ENCODE results near the gene EGFLAM.
A peak's percentile ranks its signal among the peaks of the same experiment; 100 is the strongest.

EGFLAM gene

DNA sequence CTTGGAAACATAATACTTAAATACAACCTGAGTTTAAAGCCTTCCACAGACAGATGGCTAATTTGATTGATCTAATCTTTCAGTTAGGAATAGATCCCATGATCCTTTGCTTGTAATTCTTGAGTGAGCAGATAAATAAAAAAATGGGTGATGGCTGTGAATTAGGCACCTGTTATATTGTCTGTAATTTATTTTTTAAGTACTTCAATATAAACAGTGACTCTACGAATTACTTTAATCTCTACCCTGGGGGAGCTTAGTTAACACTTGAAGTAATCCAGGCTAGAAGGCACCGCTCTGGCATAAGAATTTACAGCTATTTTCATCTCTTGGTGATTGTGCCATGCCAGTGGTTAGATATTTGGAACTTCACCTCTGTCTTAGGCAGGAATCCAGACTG is 9.0 kb downstream of the EGFLAM start:
- no peak for DNase-seq

DNA sequence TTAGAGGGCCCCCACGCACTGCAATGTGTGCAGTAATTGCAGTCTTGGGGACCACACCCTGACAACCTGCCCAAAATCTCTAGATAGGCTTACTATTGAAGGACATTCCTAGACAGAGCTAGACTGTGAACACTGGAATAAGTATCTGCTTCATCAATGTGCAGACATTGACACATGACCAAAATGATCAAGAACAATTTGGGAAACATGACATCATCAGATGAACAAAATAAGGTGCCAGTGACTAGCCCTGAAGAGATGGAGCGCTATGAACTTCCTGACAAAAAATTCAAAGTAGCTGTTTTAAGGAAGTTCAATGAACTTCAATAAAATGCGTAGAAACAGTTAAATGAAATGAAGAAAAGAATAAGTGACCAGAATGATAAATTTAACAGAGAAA is 15.3 kb downstream of the EGFLAM start:
- no peak for DNase-seq

DNA sequence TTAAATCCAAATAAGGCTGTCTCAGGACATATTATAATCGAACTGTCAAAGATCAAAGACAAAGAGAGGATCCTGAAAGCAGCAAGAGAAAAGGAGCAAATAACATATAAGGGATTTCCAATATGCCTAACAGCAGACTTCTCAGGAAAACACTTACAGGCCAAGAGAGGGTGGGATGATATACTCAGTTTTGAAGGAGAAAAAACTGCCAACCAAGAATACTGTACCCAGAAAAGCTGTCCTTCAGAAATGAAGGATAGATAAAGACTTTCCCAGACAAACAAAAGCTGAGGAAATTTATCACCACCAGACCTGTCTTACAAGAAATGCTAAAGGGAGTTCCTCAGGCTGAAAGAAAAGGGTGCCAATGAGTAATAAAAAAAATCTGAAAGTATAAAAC is 16.0 kb downstream of the EGFLAM start:
- no peak for DNase-seq

DNA sequence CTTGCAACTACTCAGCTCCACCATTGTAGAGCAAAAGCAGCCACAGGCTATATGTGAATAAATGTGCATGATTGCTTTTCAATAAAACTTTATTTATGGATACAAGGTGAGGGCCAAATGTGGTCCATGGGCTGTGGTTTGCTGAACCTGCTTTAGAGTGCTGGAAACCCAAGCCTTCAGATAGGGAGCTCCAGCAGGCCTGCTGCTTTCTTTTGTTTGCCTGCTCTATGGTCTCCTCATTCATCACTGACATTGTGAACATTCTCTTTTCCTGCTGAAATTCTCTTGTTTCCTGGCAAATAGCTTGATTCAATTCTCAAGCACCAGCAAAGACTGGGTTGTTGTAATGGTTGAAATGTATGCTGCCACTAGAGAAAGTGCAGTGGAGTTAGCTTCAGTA is 26.0 kb downstream of the EGFLAM start:
- DNase-seq: no peak

DNA sequence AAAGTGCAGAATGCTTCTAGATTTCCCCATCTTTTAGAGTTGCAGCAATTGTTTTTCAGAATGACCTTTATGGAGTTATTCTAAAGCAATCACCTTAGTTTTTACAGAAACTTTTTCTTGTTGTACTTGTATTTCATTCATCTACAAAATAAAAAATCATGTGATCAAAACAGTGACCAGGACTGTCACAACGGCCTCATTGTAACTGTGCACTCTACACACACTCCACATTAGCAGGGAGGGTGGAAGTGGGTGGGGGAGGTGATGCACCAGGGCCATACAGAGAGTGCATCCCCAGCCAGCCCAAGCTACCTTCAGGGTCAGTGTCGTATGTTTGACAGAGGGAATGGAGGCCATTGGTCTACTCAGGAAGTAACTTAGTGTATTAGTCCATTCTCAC is 26.9 kb downstream of the EGFLAM start:
- peak in 1 of 14 donors; percentile 8 for DNase-seq

DNA sequence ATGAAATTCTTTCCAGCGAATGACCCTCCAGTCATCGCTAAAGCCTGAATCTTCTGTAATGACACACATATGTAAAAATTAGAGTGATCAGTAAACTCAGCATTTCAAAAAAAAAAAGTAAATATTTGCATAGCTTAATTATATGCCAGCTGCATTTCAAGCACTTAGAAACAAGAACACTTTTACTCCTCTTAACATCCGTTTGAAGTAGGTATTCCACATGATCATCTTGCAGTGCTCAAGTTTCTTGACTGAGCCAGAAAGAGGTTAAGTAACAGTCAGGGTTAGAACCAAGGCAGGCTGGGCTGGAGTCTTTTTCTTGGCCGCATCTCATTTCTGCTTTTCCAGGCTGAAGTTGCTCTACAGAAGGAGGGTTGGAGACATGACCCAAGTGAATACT is 27.6 kb downstream of the EGFLAM start:
- no peak for DNase-seq

DNA sequence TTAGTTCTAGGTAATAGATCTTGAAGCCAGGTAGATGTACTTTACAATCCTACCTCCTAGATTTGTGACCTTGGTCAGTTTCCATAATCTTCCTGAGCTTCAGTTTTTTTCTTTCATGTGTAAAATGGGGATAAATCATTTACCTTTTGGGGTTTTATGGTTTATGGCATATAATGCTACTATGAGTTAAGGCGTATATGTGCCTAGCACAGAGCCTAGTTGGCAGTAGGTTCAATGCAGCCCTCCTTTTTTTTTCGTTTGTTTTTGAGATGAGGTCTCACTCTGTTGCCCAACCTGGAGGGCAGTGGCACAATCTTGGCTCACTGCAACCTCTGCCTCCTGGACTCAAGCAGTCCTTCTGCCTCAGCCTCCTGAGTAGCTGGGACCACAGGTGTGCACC is 28.8 kb downstream of the EGFLAM start:
- DNase-seq: no peak

DNA sequence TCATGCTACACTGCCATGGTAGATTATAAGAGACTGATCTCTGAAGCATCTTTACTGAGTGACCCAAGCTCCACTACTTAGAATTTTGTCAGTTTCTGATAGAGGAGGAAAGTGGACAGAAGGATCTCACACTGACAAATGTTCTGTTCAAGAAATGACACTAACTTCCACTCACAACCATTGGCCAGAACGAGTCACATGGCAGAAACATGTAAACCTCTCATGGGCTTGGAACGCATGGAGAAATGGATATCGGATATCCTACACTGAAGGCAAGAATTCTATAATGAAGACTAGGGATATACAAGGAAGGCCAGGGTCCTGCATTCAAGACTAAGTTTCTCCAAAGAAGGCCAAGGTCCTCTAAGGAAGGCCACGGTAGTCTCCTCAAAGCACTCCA is 31.1 kb downstream of the EGFLAM start:
- no peak for DNase-seq

DNA sequence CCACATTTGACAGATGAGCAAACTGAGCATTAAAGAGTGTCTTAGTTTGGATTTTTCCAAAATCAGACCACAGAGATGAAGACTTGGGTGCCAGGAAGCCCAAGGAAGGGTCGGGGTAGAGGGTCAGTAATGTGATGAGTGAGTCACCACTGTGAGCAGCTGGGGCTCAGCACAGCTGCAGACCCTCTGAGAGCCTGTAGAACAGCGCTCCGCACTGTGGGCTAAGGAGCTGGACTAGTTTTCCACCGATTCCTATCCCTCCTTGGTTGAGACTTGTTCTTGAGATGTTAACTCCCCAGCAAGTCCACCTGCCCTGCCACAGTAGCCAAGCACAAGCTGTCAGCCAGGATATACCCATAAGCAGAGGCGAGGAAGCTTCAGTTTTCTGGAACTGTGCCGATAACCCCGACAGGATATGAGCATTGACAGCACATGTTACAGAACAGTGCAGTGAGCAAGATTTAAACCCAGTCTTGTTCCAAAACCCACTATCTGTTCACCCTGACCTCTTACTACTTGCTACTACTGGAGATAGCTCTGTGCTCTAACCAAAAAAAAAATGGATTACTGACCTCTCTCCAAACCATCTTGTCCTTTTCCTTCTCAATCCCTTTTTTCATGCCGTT is 31.8 kb downstream of the EGFLAM start:
- DNase-seq: no peak

DNA sequence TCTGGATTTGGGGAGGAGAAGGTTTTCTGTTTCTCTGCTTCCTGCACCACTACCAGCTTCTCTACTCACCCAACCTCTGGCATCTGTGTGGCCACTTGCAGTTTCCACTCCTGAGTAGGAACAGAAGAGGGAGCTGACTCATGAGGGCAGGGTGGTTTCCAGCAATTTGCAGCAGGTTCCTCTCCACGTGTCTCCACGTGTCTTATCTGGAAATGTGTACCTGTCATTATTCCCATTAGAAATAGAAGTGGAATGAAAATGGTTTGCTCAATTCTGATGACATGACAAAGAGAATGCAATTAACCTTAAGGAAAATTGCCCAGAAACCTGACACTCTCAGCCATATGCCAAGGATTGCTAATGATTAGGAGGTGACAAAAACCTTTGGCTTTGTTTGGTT is 33.0 kb downstream of the EGFLAM start:
- no peak for DNase-seq

DNA sequence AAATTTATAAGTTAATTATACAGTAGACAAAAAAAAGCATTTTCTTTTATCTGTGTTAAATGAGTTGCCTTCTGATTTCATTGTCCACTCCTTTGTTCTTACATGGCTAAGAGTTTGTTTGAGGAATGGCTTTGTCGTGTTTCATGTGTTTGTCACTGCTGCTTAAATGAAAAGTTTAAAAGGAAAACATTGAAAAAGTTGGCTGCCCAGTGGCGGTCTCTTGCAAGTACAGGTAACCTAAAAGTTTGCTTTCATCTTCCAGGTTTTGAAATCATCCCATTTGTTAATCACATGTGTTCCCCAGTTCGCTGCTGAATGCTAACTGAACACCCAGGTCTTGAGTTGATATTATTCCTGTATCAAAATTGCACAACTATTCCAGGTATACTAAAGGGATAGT is 33.9 kb downstream of the EGFLAM start:
- DNase-seq: no peak

DNA sequence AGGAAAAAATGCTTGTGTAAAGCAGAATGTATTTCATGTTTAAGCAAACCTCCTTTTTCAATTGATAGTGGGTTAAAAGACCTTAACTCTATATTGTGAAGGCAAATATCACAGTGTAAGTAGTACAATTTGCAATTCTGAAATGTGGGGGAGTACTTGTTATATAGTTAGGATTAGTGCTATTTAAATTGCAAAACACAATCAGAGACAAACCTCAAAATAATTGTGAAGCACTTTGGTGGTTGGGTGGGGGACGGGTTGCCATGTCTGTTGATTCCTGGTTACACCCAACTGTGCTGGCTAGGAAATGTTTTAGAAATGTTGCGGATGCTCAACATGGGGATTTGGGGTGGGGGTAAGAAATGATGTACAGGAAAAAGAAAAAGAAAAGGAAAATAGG is 37.4 kb downstream of the EGFLAM start:
- DNase-seq: no peak

DNA sequence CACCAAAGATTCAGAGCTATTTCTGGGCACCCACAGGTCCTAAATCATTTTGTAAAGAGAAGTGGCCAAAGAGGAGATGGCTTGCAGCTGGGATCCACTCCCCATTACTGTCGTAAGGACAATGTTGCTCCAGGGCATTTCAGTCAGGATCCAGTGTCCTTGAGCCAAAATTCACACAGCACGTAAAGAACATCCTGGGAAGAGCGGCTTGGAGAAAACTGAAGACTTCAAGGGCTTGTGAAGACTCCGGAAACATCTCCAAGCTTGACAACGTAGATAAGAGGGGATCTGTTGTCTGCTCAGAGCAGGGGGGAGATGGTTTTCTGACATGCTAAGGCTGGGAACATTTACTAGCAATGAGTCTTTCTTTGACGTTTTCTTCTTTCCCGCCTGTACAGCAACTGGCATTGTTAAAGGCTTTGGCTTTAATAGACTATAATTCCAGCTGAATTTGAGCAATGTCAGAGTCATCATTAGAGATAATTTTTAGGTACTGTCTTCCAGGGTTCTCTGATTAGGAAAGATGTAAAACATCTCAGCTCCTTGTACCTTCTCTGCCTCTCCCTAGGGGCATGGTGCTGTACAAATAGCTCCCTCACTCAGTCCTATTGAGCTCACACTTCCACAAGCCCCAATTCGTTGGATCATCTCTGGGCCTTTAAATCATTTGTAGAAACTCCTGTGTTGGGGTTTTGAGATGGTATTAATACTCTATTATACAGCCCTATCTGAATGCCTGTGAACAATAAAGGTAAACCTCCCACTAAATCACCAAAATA is 39.7 kb downstream of the EGFLAM start:
- no peak for DNase-seq

DNA sequence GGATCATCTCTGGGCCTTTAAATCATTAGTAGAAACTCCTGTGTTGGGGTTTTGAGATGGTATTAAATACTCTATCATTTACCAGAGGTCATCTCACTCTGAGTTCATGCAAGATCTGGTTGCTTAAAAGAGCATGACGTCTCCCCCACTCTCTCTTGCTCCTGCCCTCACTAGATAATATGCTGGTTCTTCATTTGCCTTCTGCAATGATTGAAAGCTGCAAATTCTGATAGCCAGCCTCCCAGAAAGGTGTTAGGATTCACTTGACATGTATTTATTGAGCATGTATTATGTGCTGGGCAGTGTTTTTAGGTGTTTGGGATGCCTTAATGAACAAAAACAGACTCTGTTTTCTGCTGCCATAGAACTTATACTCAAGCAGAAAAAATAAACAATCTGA is 41.2 kb downstream of the EGFLAM start:
- no peak for DNase-seq

DNA sequence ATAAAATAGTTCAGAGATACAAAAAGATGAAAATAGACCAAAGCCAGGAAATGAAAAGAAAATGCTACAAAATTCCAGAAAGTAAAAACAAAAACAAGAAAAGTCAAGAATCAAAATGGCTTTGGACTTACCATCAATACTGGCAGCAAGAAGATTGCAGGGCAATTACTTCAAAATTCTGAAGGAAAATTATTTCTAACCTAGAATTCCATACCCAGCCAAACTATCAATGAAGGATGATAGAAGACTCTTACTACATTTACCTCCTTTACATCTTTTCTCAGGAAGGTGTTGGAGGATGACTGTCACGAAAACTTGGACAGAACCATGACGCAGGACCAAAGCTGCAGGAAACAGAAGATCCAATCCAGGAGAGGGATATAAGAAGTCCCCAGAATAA is 46.8 kb downstream of the EGFLAM start:
- DNase-seq: no peak

DNA sequence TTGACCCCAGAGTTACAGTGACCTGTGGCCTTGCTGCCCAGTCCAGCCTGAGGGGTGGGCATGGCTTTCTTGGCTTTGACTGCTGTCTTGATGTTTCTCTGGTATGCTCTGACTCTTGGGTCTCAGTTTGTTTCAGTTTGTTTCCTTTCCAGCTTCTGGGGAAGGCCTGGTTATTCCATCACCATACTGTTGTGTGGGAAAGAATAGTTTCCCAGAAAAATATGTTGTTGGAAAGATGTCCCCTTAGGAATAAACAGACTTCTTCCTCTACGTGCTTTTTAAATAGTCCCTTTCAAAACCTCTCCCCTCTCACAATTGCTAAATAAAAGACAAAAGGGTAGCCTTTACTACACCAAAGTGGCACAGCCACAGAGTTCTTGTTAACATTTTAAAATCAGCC is 49.5 kb downstream of the EGFLAM start:
- DNase-seq: no peak

DNA sequence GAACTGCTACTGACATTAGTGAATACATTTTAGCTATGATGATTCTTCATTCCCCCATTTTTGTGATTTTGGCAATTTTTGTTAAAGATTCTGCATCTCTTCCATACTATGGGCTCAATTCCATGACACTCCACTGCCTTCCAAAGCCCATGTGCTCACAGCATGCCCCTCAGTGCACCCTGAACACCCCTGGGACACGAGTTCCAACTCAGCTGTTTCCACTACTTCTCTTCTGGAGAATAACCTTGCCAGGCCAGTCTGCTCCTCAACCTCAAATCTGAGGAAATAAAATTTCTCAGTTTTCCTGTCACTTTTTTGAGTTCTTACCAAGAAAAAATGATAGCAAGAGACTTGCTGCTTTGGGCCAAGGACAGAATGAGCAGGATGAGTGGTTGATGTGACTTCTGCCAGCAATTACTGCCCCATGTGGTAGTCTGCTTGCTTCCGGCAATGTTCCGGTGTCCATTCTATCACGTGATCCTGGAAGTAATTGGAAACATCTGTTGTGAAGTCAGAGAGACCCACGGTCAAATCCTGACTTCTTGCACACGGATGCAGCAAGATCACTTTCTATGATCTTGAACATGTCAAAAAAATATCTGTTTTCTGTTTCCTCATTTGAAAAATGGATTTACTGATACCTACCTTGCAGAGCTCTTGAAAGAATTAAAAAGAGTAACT is 58.3 kb downstream of the EGFLAM start:
- no peak for DNase-seq

DNA sequence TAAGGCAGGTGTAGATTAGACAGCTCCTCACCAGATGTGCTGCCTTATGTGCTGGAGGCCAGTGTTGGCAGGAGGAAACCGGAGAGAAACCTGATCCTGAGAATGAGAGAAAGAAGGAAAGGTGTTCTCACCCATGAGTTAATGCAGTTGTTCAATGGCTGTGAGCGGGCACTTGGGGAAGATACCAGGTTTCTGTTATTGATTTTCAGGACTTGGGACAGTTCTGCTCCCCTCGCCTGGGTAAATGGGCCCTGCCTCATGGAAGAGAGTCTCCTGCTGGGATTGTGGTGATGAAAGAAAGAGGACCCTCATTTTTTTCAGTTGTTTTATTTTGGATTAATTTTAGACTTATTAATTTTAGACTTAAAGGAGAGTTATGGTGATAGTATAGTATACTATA is 59.5 kb downstream of the EGFLAM start:
- DNase-seq: no peak

DNA sequence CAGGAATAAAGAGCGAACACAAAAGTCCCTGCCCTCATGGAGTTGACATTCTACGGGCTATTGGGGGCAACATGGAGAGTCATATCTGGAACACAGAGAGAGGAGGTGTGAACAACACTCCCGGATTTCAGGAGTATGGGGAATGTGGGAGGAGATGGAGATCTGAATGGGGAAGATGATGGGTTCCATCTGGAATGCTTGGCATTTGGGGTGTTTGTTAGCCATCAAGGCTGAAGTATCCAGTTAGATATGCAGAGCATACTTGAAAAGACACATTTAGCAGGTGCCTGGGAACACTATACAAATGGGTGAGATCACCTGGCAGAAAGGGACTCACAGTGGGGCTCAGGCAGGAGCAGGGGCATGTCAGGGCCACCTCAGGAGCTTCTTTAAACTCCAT is 61.1 kb downstream of the EGFLAM start:
- no peak for DNase-seq

DNA sequence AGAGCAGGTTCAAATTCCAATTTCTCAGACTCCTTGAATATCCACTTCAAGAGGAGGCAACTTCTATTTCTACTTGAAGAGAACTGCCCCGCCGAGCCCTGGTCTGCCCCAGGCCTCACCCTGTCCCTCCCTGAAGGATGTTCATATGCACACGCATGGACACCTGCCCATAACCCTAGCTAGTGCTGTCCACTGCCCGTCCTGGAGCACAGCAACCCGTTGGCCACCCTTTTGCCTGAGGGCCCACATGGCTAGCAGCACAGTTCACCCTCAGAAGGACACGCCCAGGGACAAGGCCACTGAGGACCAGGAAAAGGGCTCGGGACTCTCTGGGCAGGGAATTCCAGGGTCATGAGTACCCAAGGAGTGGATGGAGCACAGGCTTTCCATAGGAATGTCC is 63.6 kb downstream of the EGFLAM start:
- no peak for DNase-seq

DNA sequence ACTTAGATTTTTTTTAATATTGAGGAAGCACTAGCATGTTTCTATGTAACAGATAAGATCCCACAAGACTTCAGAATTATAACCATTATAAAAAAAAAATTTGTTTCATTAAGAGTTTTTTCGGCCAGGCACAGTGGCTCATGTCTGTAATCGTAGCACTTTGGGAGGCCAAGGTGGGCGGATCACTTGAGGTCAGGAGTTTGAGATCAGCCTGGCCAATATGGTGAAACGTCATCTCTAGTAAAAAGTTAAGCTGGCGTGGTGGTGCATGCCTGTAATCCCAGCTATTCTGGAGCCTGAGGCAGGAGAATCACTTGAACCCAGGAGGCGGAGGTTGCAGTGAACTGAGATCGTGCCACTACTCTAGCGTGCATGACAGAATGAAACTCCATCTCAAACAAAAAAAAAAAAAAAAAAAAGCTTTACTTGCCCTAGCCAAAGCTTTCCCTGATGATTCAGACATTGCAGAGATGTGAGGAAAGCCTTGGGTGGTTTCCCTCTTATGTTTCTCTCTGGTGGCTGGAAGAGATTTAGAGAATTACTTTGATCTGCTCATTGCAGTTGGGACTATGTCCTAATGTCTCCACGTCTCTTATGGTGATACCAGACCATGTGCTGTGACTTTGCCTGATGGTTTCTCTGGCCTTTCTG is 65.4 kb downstream of the EGFLAM start:
- no peak for DNase-seq

DNA sequence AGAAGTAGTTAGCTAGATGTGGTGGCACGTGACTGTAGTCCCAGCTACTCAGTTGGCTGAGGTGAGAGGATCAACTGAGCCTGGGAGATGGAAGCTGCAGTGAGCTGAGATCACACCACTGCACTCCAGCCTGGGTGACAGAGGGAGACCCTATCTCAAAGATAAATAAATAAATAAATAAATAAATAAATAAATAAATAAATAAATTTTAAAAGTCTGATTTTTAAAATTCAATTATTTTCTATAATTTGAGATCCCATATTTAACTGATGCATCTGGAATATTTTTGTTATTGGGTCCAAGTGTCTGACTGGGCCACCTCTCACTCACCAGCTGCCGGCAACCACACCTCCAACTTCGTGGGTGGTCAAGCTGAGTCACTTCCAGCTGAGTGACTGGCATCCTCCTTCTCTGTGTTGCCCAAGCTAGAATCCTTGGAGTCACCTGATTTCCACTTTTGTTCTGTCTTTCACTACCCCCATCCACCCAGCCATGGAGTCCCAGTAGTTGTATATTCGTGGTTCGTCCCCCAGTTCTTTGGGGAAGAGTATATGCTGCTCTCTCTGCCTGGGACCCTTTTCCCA is 70.9 kb downstream of the EGFLAM start:
- DNase-seq: no peak

DNA sequence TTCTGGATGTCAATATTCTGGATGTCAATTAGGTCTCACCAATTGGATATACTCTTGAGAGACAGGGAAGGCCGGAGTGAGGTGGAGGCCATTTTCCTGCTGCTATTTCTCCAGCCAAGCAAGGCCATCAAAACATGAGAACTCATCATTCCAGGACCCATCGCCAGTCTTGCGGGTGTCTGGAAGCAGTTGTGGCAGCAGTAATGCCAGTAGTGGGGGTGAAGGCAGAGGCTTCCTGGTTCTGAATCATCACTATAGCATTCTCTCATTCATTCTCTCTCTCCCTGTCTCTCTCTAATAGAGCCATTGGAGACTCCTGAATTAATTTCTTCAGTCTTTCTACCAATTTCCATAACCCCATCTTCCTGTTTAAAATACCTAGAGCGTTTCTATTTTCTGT is 71.8 kb downstream of the EGFLAM start:
- DNase-seq: no peak
